HUES64 (cell line): ENCODE data around the gene AURKB.
A peak's percentile ranks its signal among the peaks of the same experiment; 100 is the strongest.
"Not testable (repeated sequence)": the region's sequence is repeated elsewhere in the genome, so short reads cannot be mapped to it uniquely, and the experiment has no call there.

Source experiments
- H3K27ac ChIP-seq: 2 replicates; pipeline ENCODE4 v1.7.0; 2013; ENCODE audit warnings: low read depth, low read length, inconsistent platforms
- H3K27me3 ChIP-seq: 2 replicates; pipeline ENCODE4 v1.6.1; 2013; ENCODE audit warnings: mild to moderate bottlenecking, low read length; ENCODE audit not compliant: insufficient read depth
- H3K36me3 ChIP-seq: 2 replicates; pipeline ENCODE4 v1.6.1; 2013; ENCODE audit warnings: mild to moderate bottlenecking, low read length; ENCODE audit not compliant: insufficient read depth
- H3K4me1 ChIP-seq: 2 replicates; pipeline ENCODE4 v1.6.1; 2013; ENCODE audit warnings: mild to moderate bottlenecking, low read length, moderate library complexity; ENCODE audit not compliant: insufficient read depth
- H3K4me3 ChIP-seq: 2 replicates; pipeline ENCODE4 v1.5.1; 2013; ENCODE audit warnings: mild to moderate bottlenecking, low read length, moderate library complexity
- H3K9ac ChIP-seq: 2 replicates; pipeline ENCODE4 v1.6.1; 2013; ENCODE audit warnings: mild to moderate bottlenecking, low read depth, low read length
- H3K9me3 ChIP-seq: 2 replicates; pipeline ENCODE4 v1.6.1; 2013; ENCODE audit warnings: low read depth, low read length; ENCODE audit not compliant: insufficient read depth
- WGBS: fragments of 150-250, 120-280 bp; methylation state at CpG from one replicate; pipeline ENCODE4 v1.1.7; 2013; ENCODE audit warnings: missing lambda C conversion rate; 5-methylcytosine and 5-hydroxymethylcytosine counted together

AURKB gene

DNA sequence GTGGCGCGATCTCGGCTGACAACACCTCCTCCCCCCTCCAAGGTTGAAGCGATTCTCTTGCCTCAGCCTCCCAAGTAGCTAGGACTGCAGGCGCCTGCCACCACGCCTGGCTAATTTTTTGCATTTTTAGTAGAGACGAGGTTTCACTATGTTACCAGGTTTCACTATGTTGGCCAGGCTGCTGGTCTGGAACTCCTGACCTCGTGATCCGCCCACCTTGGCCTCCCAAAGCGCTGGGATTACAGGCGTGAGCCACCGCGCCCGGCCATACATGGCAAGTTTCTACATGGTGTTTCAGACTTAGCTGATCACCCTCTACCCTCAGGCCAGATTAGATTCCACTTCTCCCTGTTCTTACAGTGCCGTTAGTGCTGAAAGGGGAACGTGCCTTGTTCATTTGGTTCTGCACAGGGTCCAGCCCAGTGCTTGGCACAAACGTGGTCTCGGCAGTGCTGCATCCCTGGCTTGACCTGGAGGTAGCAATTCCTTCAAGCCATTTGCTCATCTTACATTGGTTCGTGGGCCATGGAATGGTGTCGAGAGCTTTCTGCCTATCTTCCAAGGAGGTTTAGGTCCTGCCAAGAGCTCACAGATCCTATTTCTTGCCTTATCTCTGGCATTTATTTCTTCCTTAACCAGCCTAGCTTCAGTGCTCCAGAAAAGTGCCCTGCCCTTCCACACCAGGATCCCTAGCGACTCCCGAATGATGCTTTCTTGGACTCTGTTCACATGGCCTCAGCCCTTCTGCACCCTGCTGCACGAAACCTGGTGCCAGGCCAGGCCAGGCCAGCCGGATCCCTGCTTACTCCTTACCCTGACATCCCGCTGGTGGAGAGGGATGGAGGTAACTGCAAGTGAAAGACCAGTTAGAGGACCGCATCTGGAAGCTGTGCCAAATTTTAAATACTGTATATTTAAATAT lies 14.8 kb upstream of the AURKB start:
- WGBS: 94% methylated on average over 25 of the region's 26 CpGs
- H3K27me3 ChIP-seq: no peaks in the 10 kb centered on the region
- H3K9me3 ChIP-seq: no peaks in the 10 kb centered on the region
- no peak overlapping the region for H3K9ac ChIP-seq
- H3K27ac ChIP-seq: no peak overlapping the region
- H3K4me3 ChIP-seq: no peak overlapping the region
- H3K4me1 ChIP-seq: 0 out of 2 replicates have a peak, but pooled peaks cover 4% of the 10 kb centered on the region
- peaks cover 30% of the 10 kb centered on the region for H3K36me3 ChIP-seq

DNA sequence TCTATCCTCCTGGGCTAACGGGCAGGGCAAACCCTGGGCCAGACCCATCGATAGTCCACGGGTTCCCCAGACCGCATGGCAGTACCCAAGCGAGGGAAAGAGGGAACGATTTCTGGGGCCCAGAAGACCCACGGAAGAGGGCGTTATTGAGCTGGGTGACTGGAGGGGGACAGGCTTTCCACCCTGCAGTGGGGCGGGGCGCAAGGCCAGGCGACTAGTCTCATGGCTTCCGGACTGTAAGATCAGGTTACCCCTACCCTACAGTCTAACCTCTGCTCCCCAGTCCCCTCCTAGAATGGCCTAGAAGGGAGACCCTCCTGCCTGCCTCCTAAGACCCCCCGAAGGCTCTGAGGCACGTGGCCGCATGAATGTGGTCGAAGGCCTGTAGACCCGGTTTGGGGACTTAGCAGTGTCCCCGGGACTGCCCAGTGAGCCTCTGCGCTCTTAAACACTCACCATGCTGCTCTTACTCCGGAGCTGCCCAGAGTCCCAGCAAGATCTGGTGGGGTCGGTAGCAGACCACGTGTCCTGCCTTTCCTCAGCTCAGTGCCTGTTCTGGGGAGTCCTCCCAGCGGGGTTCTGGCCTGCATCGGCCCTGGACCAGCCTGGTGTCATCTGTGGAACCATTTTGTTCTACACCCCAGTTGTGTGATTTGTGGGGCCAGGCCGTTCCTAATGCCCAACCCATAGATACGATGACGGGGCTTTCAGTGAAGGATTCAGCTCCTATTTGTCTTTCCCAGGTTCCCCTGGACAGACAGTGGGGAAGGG lies 13.2 kb upstream of the AURKB start:
- H3K9ac ChIP-seq: peak overlapping the region; percentile 72
- peaks cover 14% of the 10 kb centered on the region for H3K36me3 ChIP-seq
- H3K4me1 ChIP-seq: 0 out of 2 replicates have a peak, but pooled peaks cover 4% of the 10 kb centered on the region
- peak overlapping the region; percentile 91 for H3K27ac ChIP-seq
- 4% methylated on average over 27 of the region's 27 CpGs for WGBS
- H3K27me3 ChIP-seq: no peaks in the 10 kb centered on the region
- H3K4me3 ChIP-seq: peak overlapping the region; percentile 75
- no peaks in the 10 kb centered on the region for H3K9me3 ChIP-seq

DNA sequence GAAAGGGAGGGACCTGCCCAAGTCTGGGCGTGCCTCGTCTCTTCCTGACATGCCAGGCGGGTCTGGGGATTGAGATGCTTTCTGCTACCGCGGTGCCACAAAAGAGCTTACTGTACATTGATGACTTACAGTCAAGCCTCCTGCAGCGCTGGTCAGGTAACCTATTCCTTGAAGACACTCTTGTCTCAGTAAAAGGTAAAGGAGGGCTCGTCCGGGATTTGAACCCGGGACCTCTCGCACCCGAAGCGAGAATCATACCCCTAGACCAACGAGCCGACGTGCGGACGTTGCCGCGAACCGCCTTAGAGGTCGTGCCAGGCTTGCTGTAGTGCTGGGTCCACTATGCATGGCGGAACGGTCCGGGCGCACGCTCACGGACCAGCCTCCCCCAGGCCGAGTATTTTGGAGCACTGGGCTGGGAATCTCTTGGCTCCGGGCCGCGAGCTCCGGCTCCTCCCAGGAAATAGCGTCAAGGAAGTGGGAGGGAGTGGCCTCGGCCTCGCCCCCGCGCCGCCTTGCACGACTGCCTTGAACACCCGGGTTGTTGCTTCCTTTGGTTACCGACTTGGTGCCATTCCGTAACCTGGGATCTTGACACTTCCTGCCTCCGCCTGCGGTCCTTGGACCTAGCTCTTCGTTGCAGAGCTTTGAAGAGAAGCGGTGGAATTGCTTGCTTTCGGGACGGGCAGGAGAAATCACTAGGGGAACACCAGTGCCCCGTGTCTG lies 12.4 kb upstream of the AURKB start:
- WGBS: under 1% methylated on average over 49 of the region's 49 CpGs
- Histone ChIP-seq H3K27ac (peak overlapping the region; percentile 91), H3K9ac (peak overlapping the region; percentile 72), H3K4me3 (peak overlapping the region; percentile 75), H3K36me3 (peaks cover 6% of the 10 kb centered on the region), H3K9me3 (no peaks in the 10 kb centered on the region), H3K4me1 (0 out of 2 replicates have a peak, but pooled peaks cover 4% of the 10 kb centered on the region), H3K27me3 (no peaks in the 10 kb centered on the region)

DNA sequence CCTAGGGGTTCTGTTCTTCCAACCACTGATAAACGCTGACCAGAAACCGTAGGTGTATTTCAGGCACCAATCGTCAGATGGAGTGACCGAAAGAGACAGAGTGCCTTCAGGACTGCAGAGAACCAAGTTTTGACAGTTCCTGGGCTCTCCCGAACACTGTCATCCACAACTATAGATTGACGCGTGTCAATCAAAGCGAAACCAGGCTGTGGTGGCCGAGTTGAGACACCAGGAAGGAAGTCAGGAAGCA lies 11.9 kb upstream of the AURKB start:
- Histone ChIP-seq H3K4me3 (peak overlapping the region; percentile 75), H3K36me3 (peaks cover 1% of the 10 kb centered on the region; the same call in 1 of the 2 replicates), H3K9ac (no peak overlapping the region), H3K27me3 (no peaks in the 10 kb centered on the region), H3K9me3 (no peaks in the 10 kb centered on the region), H3K27ac (no peak overlapping the region; the same call in 1 of the 2 replicates), H3K4me1 (0 out of 2 replicates have a peak, but pooled peaks cover 3% of the 10 kb centered on the region)
- under 1% methylated on average over 9 of the region's 9 CpGs for WGBS

DNA sequence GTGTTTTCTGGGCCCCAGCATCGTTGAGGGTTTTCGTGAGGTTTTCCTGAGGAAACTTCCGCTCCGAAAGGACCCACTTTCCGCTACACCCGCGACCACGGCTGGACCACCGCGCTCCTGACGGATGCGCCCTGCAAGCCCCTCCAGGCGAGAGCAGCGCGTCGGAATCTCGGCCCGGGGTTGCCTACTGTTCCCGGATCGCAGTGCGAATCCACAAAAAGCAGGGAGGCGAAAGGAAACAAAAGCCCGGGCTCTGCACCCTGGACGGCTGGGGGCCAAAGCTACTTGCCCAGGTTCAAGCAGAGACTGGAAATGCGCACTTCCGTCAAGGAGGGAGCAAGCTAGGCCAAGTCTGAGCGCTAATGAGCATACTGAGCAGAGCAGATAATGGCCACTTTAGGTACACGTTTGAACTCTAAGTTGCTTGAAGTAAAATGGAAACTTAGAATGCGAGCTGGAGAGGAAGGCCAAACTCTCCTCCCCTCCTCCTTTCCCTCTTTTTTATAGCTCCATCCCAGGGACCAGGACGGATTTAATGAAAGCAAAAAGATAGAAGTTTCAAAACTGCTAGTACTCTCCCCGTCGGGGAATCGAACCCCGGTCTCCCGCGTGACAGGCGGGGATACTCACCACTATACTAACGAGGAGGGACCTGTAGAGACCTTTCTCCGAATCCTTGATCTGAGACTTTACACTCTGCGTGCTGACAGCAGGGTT lies 11.4 kb upstream of the AURKB start:
- peak overlapping the region; percentile 75 for H3K4me3 ChIP-seq
- no peaks in the 10 kb centered on the region for H3K9me3 ChIP-seq
- WGBS: under 1% methylated on average over 40 of the region's 40 CpGs
- H3K36me3 ChIP-seq: no peaks in the 10 kb centered on the region
- no peaks in the 10 kb centered on the region for H3K27me3 ChIP-seq
- peak overlapping the region; percentile 68 for H3K27ac ChIP-seq
- H3K9ac ChIP-seq: peak overlapping the region; percentile 81
- no peaks in the 10 kb centered on the region for H3K4me1 ChIP-seq

- Histone ChIP-seq H3K4me1 (no peaks in the 10 kb centered on the region), H3K27ac (peak overlapping the region; percentile 74), H3K9me3 (no peaks in the 10 kb centered on the region), H3K36me3 (no peaks in the 10 kb centered on the region), H3K27me3 (no peaks in the 10 kb centered on the region), H3K4me3 (peak overlapping the region; percentile 75), H3K9ac (peak overlapping the region; percentile 82)
- under 1% methylated on average over 45 of the region's 45 CpGs for WGBS
These were observed 10.6 kb upstream of the AURKB start for GRCh38 chr17:8220783-8221662.

GRCh38 chr17:8214000-8214399 lies 3.6 kb upstream of the AURKB start:
- not testable (repeated sequence) for H3K4me1 ChIP-seq, H3K27ac ChIP-seq, H3K9ac ChIP-seq, H3K9me3 ChIP-seq, H3K27me3 ChIP-seq, H3K36me3 ChIP-seq, H3K4me3 ChIP-seq
- WGBS: 84% methylated on average over 14 of the region's 15 CpGs

GRCh38 chr17:8212312-8213180 lies 2.2 kb upstream of the AURKB start:
- WGBS: 87% methylated on average over 13 of the region's 14 CpGs
- Histone ChIP-seq H3K4me1 (peaks cover 6% of the 10 kb centered on the region; the same call in 1 of the 2 replicates), H3K27me3 (no peaks in the 10 kb centered on the region), H3K9me3 (no peaks in the 10 kb centered on the region), H3K36me3 (peaks cover 4% of the 10 kb centered on the region), H3K4me3 (no peak overlapping the region), H3K27ac (no peak overlapping the region), H3K9ac (no peak overlapping the region)

DNA sequence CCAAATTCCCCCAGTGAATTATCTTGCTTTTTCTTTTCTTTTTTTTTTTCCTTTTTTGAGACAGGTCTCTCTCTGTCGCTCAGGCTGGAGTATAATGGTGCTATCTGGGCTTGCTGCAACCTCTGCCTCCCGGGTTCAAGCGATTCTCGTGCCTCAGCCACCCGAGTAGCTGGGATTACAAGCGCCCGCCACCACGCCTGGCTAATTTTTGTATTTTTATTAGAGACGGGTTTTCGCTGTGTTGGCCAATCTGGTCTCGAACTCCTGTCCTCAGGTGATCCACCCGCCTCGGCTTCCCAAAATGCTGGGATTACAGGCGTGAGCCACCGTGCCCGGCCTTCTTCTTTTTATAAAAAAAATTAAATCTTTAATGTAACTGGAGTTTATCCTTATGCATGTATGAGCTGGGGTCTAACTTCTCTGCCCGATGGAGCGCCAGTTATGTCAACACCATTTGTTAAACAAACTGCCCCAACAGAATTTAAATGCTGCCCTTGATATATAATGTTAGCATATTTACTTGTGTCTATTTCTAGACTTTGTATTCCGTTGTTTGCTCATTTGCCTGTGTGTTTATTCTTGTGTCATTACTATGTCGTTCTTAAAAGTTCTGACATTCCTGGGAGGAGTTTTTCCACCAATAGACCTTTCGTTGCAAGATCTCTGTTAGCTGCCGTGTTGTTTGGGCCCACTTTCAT lies 535 bp upstream of the AURKB start:
- peaks cover 6% of the 10 kb centered on the region; the same call in 1 of the 2 replicates for H3K4me1 ChIP-seq
- peaks cover 21% of the 10 kb centered on the region for H3K36me3 ChIP-seq
- H3K9ac ChIP-seq: peak overlapping the region; percentile 94
- H3K27ac ChIP-seq: peak overlapping the region; percentile 27; the same call in 1 of the 2 replicates
- H3K27me3 ChIP-seq: no peaks in the 10 kb centered on the region
- WGBS: 44% methylated on average over 18 of the region's 22 CpGs
- no peaks in the 10 kb centered on the region for H3K9me3 ChIP-seq
- peak overlapping the region; percentile 85 for H3K4me3 ChIP-seq
